NCI-H82 (cell line): ENCODE data around the gene ZNF133.
A peak's percentile ranks its signal among the peaks of the same experiment; 100 is the strongest.
"Not testable (repeated sequence)": the region's sequence is repeated elsewhere in the genome, so short reads cannot be mapped to it uniquely, and the experiment has no call there.

Experiments
- DNase-seq: peaks from one replicate; lab custom pipeline; 2025; lab: John Stamatoyannopoulos, UW

Gene ZNF133

DNA sequence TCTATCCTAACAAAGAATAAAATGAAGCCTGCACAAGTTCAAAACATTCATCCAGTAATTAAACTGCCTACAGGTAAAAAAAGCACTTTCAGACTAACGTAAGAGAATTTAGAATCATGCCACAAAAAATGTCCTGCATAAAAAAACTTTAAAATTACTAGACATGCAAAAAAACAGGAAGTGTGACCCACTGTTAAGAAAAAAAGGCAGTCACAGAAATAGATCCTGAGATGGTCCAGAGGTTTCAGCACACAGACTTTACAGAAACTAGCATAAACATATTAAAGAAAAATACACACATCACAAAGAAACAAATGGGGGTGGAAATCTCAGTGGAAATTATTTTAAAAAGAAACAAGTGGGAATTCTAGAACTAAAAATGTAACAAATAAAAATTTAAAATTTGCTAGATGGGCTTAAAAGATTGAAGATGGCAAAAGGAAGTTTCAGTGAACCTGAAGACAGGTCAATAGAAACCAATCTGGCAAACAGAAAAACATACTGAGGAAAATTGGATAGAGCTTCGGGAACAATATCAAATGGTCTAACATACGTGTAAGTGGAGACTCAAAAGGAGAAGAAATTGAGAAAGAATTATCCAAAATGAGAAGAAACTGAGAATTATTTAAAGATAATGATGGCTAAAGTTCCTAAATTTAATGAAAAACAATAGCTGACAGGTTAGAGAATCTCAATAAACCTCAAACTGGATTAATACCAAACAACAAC, 3.4 kb upstream of the ZNF133 start:
- DNase-seq: no peak

GRCh38 chr20:18287546-18287914, 797 bp upstream of the ZNF133 start:
- no peak for DNase-seq

DNA sequence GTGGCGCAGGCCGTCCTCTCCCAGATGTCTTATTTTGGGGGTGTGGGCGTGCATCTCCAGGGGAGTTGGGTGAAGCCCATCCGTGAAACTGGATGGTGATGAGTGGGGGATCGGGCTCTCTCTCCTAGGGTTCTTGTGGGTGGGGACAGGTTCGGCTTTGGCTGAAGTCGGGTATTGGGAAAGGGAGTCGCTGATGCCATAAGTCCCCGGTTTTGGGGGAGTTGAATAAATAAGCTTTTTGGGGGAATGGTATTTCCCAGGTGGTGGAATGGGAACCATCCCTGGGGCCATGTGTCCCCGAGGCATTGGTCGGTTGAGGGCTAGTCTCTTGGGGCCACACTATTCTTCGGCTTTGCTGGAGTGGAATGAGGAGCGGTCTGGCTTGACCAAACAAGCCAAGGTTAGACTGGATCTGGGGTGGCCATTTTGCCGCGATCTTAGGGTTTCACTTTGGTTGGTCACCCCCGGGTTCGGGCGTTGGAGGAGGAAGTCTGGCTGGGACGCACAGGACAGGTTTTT, 481 bp downstream of the ZNF133 start:
- DNase-seq: peak; percentile 57

GRCh38 chr20:18289306-18289705, 979 bp downstream of the ZNF133 start:
- no peak for DNase-seq

- DNase-seq: no peak
Measured at GRCh38 chr20:18299364-18299763, 11.0 kb downstream of the ZNF133 start.

- DNase-seq: peak; percentile 48
Measured at GRCh38 chr20:18304618-18305017, 16.3 kb downstream of the ZNF133 start.

DNA sequence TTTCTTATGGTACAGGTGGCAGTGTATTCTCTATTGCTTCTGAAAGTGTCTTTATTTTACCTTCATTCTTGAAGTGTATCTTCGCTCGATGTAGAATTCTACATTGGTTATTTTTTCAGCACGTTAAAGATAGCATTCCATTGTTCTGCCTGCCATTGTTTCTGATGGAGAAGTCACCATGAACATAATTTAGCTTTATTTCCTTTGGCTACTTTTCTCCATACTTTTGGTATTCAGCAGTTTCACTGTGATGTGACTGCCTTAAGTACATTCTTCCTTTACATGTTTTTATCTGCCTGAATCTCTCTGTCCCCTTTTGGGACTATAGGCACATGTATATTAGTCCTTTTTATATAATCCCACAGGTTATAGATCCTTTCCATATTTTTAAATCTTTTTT, 19.0 kb downstream of the ZNF133 start:
- DNase-seq: no peak

- no peak for DNase-seq
Measured at GRCh38 chr20:18310051-18310450, 21.7 kb downstream of the ZNF133 start.

DNA sequence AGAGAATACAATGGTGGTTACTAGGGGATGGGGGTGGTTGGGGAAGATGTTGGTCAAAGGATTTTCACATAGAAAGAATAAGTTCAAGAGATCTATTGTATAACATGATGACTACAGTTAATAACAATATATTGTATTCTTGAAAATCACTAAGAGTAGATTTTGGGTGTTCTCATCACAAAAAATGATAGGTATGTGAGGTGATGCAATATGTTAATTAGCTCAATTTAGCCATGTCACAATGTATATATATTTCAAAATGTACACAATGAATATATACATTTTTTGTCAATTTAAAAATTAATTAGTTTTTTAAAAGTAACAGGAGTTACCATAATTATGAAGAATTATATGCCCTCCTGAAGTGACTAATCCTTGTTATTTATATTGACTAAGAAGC, 22.3 kb downstream of the ZNF133 start:
- DNase-seq: no peak

DNA sequence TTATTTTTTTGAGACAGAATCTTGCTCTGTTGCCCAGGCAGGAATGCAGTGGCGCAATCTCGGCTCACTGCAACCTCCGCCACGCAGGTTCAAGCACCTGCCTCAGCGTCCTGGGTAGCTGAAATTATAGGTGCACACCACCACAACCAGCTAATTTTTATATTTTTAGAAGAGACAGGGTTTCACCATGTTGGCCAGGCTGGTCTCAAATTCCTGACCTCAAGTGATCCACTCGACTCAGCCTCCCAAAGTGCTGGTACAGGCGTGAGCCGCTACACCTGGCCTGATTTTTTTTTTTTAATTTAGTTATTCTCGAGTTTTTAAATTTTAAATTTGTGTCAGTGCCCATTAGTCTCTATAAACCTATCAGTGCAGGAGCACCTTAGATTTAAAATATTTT, 24.4 kb downstream of the ZNF133 start:
- DNase-seq: no peak

DNA sequence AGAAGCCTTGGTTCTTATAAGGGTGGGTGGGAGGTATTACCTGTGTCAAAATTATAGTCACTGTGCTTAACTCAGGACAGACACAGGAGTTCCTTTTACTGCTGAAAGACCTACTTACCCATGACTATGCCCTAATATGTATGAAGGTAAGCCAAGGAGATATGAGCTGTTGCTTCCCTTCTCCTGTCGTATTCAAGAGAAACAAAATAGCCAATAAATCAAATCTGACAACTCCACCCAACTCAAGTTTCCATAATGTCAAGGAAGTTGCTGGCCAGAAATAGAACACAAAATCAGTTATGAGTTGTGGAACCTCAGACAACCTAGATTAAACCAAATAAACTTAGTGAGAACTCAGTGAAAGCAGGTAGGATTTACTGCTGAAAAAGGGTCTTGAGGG, 25.1 kb downstream of the ZNF133 start:
- DNase-seq: no peak

DNA sequence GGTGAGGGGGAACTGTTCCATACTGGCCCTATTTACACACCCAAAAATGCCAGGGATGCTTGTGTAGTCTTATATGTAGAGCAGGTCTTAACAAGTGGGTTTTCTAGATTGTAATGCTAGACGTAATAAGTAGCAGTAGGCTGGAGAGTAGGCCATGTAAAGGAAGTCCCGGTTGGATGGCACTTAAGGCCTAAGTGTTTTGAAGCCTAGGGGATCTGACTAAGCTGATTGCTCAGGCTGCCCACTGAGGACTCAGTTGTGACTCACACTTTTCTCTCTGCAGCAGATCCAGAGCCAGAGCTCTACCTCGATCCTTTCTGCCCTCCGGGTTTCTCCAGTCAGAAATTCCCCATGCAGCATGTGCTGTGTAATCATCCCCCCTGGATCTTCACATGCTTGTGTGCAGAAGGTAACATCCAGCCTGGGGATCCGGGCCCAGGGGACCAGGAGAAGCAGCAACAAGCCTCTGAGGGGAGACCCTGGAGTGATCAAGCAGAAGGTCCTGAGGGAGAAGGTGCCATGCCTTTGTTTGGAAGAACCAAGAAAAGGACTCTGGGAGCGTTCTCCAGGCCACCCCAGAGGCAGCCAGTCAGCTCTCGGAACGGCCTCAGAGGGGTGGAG, 26.6 kb downstream of the ZNF133 start:
- DNase-seq: no peak

DNA sequence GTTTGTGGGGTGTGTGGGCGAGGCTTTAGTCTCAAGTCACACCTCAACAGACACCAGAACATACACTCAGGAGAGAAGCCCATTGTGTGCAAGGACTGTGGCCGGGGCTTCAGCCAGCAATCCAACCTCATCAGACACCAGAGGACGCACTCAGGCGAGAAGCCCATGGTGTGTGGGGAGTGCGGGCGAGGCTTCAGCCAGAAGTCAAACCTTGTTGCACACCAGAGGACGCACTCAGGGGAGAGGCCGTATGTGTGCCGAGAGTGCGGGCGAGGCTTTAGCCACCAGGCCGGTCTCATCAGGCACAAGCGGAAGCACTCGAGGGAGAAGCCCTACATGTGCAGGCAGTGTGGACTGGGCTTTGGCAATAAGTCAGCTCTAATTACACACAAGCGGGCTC, 27.8 kb downstream of the ZNF133 start:
- DNase-seq: no peak

GRCh38 chr20:18321316-18321715, 33.0 kb downstream of the ZNF133 start:
- DNase-seq: no peak

DNA sequence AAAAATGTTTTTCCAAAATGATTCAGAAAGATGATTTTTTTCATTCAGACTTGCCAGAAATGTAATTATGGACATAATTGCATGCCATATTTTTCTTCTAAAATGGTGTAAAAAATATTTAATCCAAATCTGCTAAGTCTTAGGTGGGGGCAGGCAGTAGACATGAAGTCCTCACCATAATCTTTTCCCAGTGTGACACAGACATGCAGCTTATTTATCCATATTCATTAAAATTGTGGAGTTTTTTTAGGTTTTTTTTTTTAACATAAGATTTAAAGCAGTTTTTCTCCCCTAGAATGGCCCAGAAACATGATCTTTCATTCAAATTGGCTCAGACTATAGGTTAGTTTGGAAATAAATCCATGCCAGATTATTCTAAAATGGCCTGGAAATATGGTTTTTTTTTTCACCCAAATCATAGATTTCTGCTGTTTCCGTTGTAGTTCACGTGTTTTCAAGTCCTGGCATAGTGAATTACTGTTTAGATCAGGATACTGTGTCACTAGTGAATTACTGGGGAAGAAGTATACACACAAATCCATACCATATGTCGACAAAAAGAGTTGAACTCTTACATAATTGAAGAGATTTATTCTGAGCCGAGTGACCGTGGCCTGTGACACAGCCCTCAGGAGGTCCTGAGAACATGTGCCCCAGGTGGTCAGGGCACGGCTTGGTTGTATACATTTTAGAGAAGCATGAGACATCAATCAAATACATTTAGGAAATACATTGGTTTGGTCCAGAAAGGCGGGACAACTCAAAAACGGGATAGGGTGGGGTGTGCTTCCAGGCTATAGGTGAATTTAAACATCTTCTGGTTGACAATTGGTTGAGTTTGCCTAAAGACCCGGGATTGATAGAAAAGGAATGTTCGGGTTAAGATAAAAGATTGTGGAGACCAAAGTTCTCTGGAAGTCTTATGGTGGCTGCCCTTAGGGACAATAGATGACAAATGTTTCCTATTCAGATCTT, 33.9 kb downstream of the ZNF133 start:
- DNase-seq: no peak

DNA sequence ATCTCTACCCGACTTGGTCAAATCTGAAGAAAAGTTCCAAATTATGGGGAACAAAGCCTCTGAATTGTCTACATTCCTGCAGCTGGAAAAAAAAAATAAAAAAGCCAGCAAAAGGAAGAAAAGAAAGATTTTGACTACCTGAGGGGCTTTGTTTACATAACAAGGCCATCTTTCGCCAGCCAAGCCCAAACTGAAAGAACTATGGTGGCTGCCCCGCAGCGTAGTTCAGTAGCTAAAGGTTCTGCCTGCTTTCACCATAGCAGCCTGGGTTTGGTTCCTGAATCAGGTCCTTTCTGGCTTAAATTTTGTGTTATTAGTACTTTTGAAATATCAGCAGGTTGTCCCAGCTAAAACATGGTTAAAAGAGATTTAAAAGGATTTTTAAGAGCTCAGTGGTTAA, 35.4 kb downstream of the ZNF133 start:
- no peak for DNase-seq

DNA sequence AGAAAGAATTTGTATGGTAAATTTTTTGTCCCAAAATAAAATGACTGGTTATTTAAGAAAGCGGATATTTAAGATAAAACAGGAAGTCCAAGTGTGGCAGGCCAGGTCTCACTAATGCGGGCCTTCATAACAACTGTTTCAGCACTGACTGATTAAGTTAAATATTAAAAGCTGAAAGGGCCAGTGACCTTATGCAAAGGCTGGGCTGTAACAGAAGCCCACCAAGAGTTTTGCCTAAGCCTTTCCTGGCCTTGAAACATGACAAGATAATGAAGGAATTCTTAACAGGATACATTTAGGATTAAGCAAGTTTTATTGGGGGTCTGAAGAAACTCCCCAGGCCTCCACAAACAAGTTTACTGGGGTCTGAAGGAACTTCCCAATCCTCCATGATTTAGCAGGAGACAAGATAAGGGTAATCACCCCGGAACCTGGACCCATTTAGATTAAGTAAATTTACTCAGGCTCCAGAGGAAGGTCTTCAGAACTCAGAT, 36.3 kb downstream of the ZNF133 start:
- peak; percentile 60 for DNase-seq

- no peak for DNase-seq
Measured at GRCh38 chr20:18326990-18327389, 38.7 kb downstream of the ZNF133 start.

GRCh38 chr20:18331694-18332093, 43.4 kb downstream of the ZNF133 start:
- no peak for DNase-seq

DNA sequence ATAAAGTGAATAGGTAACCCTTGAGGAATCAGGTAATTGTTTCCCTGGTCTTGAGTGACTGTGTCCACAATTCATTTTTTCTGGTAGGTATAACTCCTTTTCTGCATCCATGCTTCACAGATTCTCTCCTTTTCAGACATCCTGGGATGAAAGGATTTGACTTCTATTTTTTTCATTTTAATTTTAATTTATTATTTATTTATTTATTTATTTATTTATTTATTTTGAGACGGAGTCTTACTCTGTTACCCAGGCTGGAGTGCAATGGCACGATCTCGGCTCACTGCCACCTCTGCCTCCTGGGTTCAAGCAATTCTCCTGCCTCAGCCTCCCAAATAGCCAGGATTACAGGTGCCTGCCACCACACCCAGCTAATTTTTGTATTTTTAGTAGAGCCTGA, 61.4 kb downstream of the ZNF133 start:
- not testable (repeated sequence) for DNase-seq

DNA sequence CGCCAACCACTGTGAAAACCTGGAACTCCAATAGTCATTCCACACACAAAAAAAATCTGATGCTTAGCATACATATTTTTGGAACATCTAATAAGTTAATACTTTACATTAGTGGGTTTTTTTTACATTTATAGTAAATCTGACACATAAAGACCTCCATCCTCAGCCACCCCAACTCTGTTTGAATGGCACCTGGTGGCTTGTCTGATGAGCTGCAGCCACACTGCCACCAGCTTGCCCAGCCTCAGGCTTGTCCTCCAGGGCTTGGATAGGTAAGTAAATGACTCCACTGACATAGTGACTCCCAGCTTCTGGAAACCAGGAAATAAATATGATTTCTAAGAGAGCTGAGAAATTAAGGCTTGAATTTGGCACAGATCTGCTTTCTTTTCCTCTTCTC, 71.5 kb downstream of the ZNF133 start:
- peak; percentile 6 for DNase-seq

DNA sequence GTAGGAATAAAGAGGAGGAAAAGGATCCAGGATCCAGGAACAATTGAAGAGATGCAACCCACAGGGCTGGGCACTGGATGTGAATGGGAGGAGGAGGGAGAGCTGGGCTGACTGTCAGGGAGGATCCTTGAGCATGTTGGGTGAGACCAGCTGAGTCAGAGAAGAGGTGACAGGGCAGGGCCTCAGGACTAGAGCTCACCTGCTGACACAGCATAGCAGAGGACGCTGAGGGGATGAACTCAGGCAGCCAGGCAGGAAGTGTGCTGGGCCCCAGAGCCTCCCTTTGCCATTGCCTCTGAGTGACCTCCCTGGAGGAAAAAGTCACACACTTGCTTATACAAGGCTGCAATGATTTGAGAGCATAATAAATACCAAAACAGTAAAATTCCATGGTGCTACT, 72.3 kb downstream of the ZNF133 start:
- DNase-seq: no peak
